HEK293T (cell line): ENCODE data around the gene USP4.

Source experiments
- CTCF ChIA-PET: fragments of 350-600 bp; formaldehyde crosslinking; extraction: SDS; loops from one replicate; lab custom pipeline; 2021; ENCODE audit warnings: antibody characterized with exemption, inconsistent platforms; lab: Yijun Ruan, JAX
- POLR2A ChIA-PET: fragments of 350-600 bp; formaldehyde crosslinking; extraction: SDS; loops from one replicate; lab custom pipeline; 2020; ENCODE audit warnings: antibody characterized with exemption, inconsistent platforms; lab: Yijun Ruan, JAX
- DNase-seq: peaks from one replicate; pipeline ENCODE4 v3.0.0; 2012; ENCODE audit warnings: mixed read lengths; ENCODE audit errors: extremely low spot score
- ARNT ChIP-seq: fragments of 450-650 bp; IDR thresholded peaks from 2 replicates; pipeline ENCODE4 v1.6.1; 2017; ENCODE audit warnings: mild to moderate bottlenecking
- BHLHE40 ChIP-seq: fragments of 450-650 bp; IDR thresholded peaks from 2 replicates; pipeline ENCODE4 v1.6.1; 2016; ENCODE audit warnings: mild to moderate bottlenecking, moderate library complexity, borderline replicate concordance
- CTBP1 ChIP-seq: fragments of 450-650 bp; IDR thresholded peaks from 2 replicates; pipeline ENCODE4 v1.6.1; 2016; ENCODE audit warnings: borderline replicate concordance
- ELF4 ChIP-seq: fragments of 450-650 bp; IDR thresholded peaks from 2 replicates; pipeline ENCODE4 v1.6.1; 2017; ENCODE audit warnings: antibody characterized with exemption
- FOXA1 ChIP-seq: fragments of 450-650 bp; IDR thresholded peaks from 2 replicates; pipeline ENCODE4 v1.6.1; 2016; ENCODE audit warnings: mild to moderate bottlenecking
- FOXK2 ChIP-seq: fragments of 450-650 bp; IDR thresholded peaks from 2 replicates; pipeline ENCODE4 v1.6.1; 2016; ENCODE audit warnings: mild to moderate bottlenecking
- FOXM1 ChIP-seq: fragments of 450-650 bp; IDR thresholded peaks from 2 replicates; pipeline ENCODE4 v1.6.1; 2017; ENCODE audit warnings: mild to moderate bottlenecking, borderline replicate concordance
- HDGF ChIP-seq: fragments of 450-650 bp; IDR thresholded peaks from 2 replicates; pipeline ENCODE4 v1.6.1; 2017; ENCODE audit warnings: antibody characterized with exemption, borderline replicate concordance
- L3MBTL2 ChIP-seq: fragments of 450-650 bp; conservative IDR thresholded peaks from 2 replicates; pipeline ENCODE4 v1.6.1; 2016; ENCODE audit warnings: mild to moderate bottlenecking
- LEF1 ChIP-seq: fragments of 450-650 bp; IDR thresholded peaks from 2 replicates; pipeline ENCODE4 v1.6.1; 2017; ENCODE audit warnings: mild to moderate bottlenecking, borderline replicate concordance
- NFRKB ChIP-seq: fragments of 450-650 bp; IDR thresholded peaks from 2 replicates; pipeline ENCODE4 v1.6.1; 2016; ENCODE audit warnings: mild to moderate bottlenecking, moderate library complexity
- PKNOX1 ChIP-seq: fragments of 450-650 bp; IDR thresholded peaks from 2 replicates; pipeline ENCODE4 v1.6.1; 2016
- SP1 ChIP-seq: fragments of 450-650 bp; IDR thresholded peaks from 2 replicates; pipeline ENCODE4 v1.6.1; 2017
- SUZ12 ChIP-seq: fragments of 450-650 bp; IDR thresholded peaks from 2 replicates; pipeline ENCODE4 v1.6.1; 2016; ENCODE audit warnings: mild to moderate bottlenecking
- TARDBP ChIP-seq: fragments of 450-650 bp; IDR thresholded peaks from 2 replicates; pipeline ENCODE4 v1.6.1; 2016
- ZNF384 ChIP-seq: fragments of 450-650 bp; IDR thresholded peaks from 2 replicates; pipeline ENCODE4 v1.6.1; 2016

Gene USP4

DNA sequence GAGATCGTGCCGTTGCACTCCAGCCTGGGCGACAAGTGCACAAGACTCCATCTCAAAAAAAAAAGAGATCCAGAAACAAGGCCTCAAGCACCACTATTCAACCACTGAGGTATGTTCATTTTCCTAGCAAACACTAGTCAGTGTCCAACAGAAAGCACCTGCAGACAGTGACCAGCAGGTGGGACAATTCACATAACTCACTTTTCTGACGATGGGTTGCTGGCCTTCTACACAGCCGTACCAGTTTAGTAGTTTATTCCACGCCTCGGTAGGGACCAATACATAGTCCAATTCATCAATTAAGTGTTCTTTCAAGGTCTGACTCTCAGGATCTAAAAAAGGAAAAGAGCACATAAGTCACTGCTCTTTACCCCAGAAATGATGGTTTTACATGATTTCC is 12.4 kb downstream of the USP4 start:
- no peak for DNase-seq
- ChIA-PET POLR2A (no interaction called here), CTCF (interaction anchor here (0.7 kb wide), 1 partner anchor 73 kb away, joined by 3 read pairs; no protein-coding TSS in a partner anchor)
- TF ChIP-seq TARDBP: no peak
- TF ChIP-seq CTBP1: no peak
- no peak for TF ChIP-seq LEF1
- TF ChIP-seq FOXA1: no peak
- TF ChIP-seq ARNT: no peak
- no peak for TF ChIP-seq NFRKB
- TF ChIP-seq ELF4: no peak
- no peak for TF ChIP-seq BHLHE40
- TF ChIP-seq L3MBTL2: no peak
- no peak for TF ChIP-seq SUZ12
- TF ChIP-seq FOXK2: no peak
- no peak for TF ChIP-seq SP1
- no peak for TF ChIP-seq ZNF384
- no peak for TF ChIP-seq FOXM1

DNA sequence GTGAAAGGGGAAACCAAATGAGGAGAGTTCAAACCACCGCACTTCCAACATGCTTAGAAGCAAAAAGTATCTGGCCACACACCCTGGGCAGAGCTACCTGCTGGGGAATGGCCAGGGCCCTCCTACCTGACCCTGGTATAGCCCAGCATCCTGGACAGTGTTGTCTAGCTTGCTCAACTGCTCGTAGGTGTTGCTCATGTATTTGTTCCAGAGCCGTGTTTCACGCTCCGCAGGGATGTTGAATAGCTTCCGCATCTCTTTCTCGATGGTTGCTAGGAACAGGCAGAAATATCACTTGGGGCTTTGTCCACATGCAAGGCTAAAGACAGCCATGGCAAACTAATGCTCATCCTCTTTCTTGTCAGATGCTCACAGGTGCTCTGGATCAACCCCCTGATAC is 15.1 kb downstream of the USP4 start:
- TF ChIP-seq SP1 (no peak), ZNF384 (no peak), FOXK2 (no peak), FOXM1 (no peak), HDGF (no peak), ARNT (no peak), TARDBP (no peak), NFRKB (no peak), SUZ12 (no peak), PKNOX1 (no peak), FOXA1 (no peak), LEF1 (no peak), CTBP1 (no peak), ELF4 (no peak)
- ChIA-PET POLR2A (interaction anchor here (1.5 kb wide), 1 partner anchor 15 kb away, joined by 5 read pairs; the partner anchor contains the start of gene USP4), CTCF (interaction anchor here (0.8 kb wide), 1 partner anchor 15 kb away, joined by 3 read pairs; the partner anchor contains the start of gene USP4)
- no peak for DNase-seq

GRCh38 chr3:49316696-49317457 is 23.0 kb downstream of the USP4 start:
- no peak for DNase-seq
- TF ChIP-seq FOXM1: no peak
- no peak for TF ChIP-seq TARDBP
- no peak for TF ChIP-seq FOXK2
- POLR2A ChIA-PET: interaction anchor here (1.2 kb wide), 1 partner anchor 23 kb away, joined by 7 read pairs; the partner anchor contains the start of gene USP4
- CTCF ChIA-PET: interaction anchor here (1.0 kb wide), 1 partner anchor 14 kb away, joined by 4 read pairs; no protein-coding TSS in a partner anchor

DNA sequence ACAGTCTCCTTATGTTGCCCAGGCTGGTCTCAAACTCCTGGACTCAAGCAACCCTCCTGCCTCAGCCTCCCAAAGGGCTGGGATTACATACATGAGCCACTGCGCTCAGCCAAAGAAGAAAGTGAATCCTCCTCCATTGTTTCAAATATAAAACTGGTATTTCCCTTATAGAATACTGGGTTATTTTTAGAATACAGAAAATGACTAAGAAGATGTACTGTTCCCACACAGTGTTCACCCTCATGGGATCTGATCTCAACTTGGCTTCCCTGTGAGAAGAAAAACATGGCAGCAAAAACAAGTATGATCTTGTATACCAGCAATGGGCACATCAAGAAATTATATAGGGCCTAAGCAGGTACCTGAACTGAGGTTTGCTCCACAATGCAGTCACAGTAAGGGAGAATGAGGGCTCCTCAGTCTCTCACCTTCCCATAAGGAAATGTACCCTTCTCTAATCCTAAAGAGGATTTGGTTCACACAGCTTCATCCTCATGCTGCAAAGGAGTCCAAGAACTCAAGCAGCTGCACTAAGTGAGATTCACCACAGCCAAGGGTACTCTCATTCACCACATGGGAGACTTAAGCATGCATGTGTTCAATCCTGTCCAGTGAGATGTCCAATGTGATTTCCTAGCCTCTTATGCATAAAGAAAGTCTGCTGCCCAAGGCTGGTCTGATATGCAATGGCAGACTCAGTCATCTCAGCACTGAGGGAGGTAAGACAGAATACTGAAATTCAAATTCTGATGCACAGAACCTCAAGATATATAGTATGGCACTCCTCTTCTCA is 25.8 kb downstream of the USP4 start:
- ChIA-PET POLR2A (no interaction called here), CTCF (interaction anchor here (0.6 kb wide), 1 partner anchor 618 kb away, joined by 5 read pairs; no protein-coding TSS in a partner anchor)
- DNase-seq: no peak
- TF ChIP-seq TARDBP (no peak), L3MBTL2 (no peak), NFRKB (no peak), SUZ12 (no peak), PKNOX1 (no peak), ARNT (no peak), ELF4 (no peak), ZNF384 (no peak), LEF1 (no peak), CTBP1 (no peak), FOXM1 (no peak), HDGF (no peak), FOXA1 (no peak)

GRCh38 chr3:49311283-49311682 is 28.6 kb downstream of the USP4 start:
- ChIA-PET POLR2A (no interaction called here), CTCF (no interaction called here)
- DNase-seq: no peak
- no peak for TF ChIP-seq FOXK2
- TF ChIP-seq ZNF384: no peak
- TF ChIP-seq BHLHE40: no peak
- no peak for TF ChIP-seq ARNT
- no peak for TF ChIP-seq TARDBP
- no peak for TF ChIP-seq LEF1
- no peak for TF ChIP-seq SUZ12
- no peak for TF ChIP-seq NFRKB
- no peak for TF ChIP-seq L3MBTL2
- no peak for TF ChIP-seq ELF4
- TF ChIP-seq HDGF: no peak
- no peak for TF ChIP-seq FOXM1
- TF ChIP-seq FOXA1: no peak
- TF ChIP-seq SP1: no peak
- TF ChIP-seq PKNOX1: no peak
- TF ChIP-seq CTBP1: no peak
